Endothelial cell of umbilical vein (primary cell): ENCODE measurements around the gene CMTM8.

ENCODE experiments used
- EZH2 ChIP-seq: IDR thresholded peaks from 2 replicates; pipeline ENCODE4 v1.6.1; 2012; ENCODE audit warnings: borderline replicate concordance, low read depth, mild to moderate bottlenecking, moderate library complexity, low read length, inconsistent platforms; ENCODE audit not compliant: severe bottlenecking
- FOS ChIP-seq: IDR thresholded peaks from 2 replicates; pipeline ENCODE4 v1.6.1; 2011; ENCODE audit warnings: mild to moderate bottlenecking, low read length, moderate library complexity, borderline replicate concordance; ENCODE audit not compliant: insufficient read depth
- GATA2 ChIP-seq: IDR thresholded peaks from 2 replicates; pipeline ENCODE4 v1.7.0; 2011; ENCODE audit warnings: low read depth, mild to moderate bottlenecking, moderate library complexity, mixed read lengths, low read length; ENCODE audit not compliant: insufficient read length, insufficient read depth
- MAX ChIP-seq: IDR thresholded peaks from 2 replicates; pipeline ENCODE4 v1.6.1; 2011; ENCODE audit not compliant: insufficient read depth, insufficient read length
- MYC ChIP-seq: IDR thresholded peaks from one replicate; pipeline ENCODE4 v1.6.1; 2011; ENCODE audit warnings: mild to moderate bottlenecking, low read depth, low read length
- POLR2A ChIP-seq: IDR thresholded peaks from 2 replicates; pipeline ENCODE4 v1.6.1; 2012; ENCODE audit warnings: low read depth, mild to moderate bottlenecking, control low read depth, low read length
- POLR2AphosphoS5 ChIP-seq: IDR thresholded peaks from 2 replicates; pipeline ENCODE4 v1.6.1; 2012; ENCODE audit warnings: low read depth, mild to moderate bottlenecking, control low read depth, low read length, moderate library complexity; ENCODE audit not compliant: insufficient read depth
- TF ChIP-seq, protein P1 (sequence below), 2 donors: IDR thresholded peaks; 1 replicate in 1 of 2; 2 replicates in 1 of 2; pipeline ENCODE4 v1.5.1; 2011; ENCODE audit warnings: low read length in 2 of 2, mild to moderate bottlenecking in 2 of 2, moderate library complexity in 2 of 2, control low read depth in 1 of 2, inconsistent platforms in 1 of 2, low read depth in 1 of 2; ENCODE audit not compliant: insufficient read depth in 1 of 2; ENCODE audit errors: extremely low read depth in 1 of 2

DNA sequence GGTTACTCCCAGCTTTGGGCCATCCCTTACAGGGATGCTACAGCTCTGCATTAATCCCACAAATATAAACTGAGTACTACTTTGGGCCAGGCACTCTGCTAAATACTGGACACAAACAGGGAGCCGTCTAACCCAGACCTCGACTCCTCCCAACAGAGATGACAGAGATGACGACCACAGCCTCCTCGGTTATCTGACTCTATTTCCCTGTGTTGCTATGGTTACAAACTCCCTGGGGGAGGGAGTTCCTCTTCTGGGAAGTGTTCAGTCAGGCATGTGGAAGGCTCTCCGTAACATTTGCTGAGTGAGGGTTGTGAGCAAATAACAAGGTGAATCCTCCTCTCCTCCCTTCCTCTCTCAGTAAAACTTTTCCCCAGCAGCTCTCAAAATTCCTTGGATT lies 146.5 kb downstream of the CMTM8 start:
- TF ChIP-seq, protein P1, sequence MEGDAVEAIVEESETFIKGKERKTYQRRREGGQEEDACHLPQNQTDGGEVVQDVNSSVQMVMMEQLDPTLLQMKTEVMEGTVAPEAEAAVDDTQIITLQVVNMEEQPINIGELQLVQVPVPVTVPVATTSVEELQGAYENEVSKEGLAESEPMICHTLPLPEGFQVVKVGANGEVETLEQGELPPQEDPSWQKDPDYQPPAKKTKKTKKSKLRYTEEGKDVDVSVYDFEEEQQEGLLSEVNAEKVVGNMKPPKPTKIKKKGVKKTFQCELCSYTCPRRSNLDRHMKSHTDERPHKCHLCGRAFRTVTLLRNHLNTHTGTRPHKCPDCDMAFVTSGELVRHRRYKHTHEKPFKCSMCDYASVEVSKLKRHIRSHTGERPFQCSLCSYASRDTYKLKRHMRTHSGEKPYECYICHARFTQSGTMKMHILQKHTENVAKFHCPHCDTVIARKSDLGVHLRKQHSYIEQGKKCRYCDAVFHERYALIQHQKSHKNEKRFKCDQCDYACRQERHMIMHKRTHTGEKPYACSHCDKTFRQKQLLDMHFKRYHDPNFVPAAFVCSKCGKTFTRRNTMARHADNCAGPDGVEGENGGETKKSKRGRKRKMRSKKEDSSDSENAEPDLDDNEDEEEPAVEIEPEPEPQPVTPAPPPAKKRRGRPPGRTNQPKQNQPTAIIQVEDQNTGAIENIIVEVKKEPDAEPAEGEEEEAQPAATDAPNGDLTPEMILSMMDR (IDR thresholded peaks at IDR 0.05; ENCODE audit: extremely low read depth in 1 of 2, insufficient read depth in 1 of 2, low read depth in 1 of 2, low read length in 2 of 2) = no peak
- TF ChIP-seq POLR2A (no peak), POLR2AphosphoS5 (no peak), EZH2 (no peak), MAX (no peak), GATA2 (no peak), MYC (no peak), FOS (no peak)
